Measurements from ENCODE around the gene NPY5R. TPM values are rescaled to one million over a fixed set of nuclear protein-coding genes. Genes with fewer than 3 reads are reported as not detected.

NPY5R gene
- total RNA-seq, 2 experiments from 2014 or later = not detected

DNA sequence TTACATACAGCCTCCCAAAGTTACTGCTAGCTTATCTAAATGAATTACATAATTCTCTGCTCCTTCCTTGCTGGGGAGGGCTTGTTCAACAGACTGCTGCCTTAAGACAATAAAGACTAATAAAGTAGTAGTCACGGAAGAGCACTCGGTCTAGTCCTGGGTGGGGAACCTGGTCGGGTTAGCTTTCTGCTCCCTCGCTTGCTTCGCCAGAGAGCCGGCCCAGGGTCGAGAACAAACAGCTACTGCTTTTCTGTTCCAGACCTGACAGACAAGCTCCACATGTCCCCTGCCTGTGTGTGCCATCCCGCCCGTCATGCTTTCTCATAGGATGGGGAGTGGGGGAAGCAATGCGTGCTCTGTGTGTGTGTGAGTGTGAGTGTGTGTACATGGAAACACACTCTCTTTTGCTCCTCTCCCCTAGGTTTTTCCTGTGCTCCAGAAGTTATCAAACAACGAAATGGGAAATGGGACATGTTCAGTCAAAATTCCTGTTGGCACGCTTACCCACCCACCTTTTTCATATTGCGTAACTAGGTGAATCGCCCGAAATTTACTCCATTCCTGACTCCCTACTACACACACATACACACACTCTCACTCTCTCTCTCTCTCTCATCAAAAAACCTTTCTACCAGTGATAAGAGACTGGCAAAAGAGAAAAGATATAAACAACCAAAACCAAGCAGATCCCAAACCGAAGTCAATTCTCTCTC lies 12.6 kb upstream of the NPY5R start:
- intact Hi-C loops (cut with DNase I, micrococcal nuclease) = loop anchor here in 1 of 2 experiments (5.0 kb wide), 1 partner anchor 834 kb away; no protein-coding TSS in a partner anchor
- CTCF ChIA-PET = no interaction called here
- Histone ChIP-seq H3K4me1 (ENCODE audit: insufficient read depth, low read length) (peaks cover 12% of the 10 kb centered on the region), H3K4me3 (ENCODE audit: low read length) (no peak overlapping the region), H3K36me3 (ENCODE audit: insufficient read depth, low read length) (no peaks in the 10 kb centered on the region), H3K27me3 (ENCODE audit: control insufficient read depth in 1 of 2, insufficient read depth in 2 of 2, low read length in 2 of 2) (peaks cover 21 to 39% of the 10 kb centered on the region in 2 experiments), H3K9me3 (ENCODE audit: control insufficient read depth in 1 of 2, insufficient read depth in 1 of 2, low read length in 2 of 2) (peaks cover 0 to 11% of the 10 kb centered on the region in 2 experiments), H3K27ac (ENCODE audit: low read depth in 1 of 2, low read length in 2 of 2) (no peak overlapping the region)
- no peak for DNase-seq
- TF ChIP-seq, protein P1, sequence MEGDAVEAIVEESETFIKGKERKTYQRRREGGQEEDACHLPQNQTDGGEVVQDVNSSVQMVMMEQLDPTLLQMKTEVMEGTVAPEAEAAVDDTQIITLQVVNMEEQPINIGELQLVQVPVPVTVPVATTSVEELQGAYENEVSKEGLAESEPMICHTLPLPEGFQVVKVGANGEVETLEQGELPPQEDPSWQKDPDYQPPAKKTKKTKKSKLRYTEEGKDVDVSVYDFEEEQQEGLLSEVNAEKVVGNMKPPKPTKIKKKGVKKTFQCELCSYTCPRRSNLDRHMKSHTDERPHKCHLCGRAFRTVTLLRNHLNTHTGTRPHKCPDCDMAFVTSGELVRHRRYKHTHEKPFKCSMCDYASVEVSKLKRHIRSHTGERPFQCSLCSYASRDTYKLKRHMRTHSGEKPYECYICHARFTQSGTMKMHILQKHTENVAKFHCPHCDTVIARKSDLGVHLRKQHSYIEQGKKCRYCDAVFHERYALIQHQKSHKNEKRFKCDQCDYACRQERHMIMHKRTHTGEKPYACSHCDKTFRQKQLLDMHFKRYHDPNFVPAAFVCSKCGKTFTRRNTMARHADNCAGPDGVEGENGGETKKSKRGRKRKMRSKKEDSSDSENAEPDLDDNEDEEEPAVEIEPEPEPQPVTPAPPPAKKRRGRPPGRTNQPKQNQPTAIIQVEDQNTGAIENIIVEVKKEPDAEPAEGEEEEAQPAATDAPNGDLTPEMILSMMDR (IDR thresholded peaks at IDR 0.05) = no peak
- Mint-ChIP-seq H3K9me3 (no peaks in the 10 kb centered on the region), H3K27ac (no peak overlapping the region), H3K27me3 (peaks cover 63% of the 10 kb centered on the region), H3K4me3 (no peak overlapping the region), H3K4me1 (ENCODE audit: low read depth) (peaks cover 15% of the 10 kb centered on the region), H3K36me3 (ENCODE audit: low read depth) (no peaks in the 10 kb centered on the region)
- ATAC-seq (ENCODE audit: poor library complexity) = no peak
- POLR2A ChIA-PET = no interaction called here

DNA sequence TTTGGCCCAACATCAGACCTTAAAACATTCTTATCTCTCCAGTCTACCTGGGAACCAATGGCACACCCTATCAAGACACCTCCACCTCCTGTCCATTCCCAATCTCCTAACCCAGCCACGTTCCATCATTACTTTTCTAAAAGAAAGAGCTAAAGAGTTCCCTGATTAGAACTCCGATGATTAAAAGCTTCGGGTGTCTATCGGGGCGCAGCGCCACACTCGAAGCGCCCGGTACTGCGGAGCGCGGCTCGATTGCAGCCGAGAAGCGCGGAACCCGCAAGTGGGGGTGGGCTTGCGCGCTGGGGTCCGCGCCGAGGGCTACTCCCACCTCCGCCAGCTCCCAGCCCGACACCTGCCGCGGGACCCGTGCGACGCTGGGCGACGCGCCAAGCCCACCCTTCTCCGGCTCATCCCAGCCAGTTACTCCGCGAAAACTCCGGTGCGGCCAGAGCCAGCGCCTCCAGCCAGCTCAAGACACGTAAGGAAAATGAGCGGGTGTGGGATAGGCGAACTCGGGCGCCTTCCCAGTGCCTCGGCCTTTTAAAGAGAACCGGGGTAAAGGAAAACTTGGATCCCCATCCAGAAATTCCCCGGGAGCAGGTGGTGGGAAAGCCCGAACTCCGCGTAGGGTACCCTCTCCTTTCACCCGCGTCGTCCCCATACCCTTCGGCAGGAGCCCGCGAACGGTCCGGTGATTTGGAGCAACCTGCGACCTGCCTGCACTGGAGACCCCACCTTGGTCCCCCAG lies 11.9 kb upstream of the NPY5R start:
- no peaks in the 10 kb centered on the region for H3K36me3 ChIP-seq (ENCODE audit: insufficient read depth, low read length)
- ChIA-PET POLR2A (no interaction called here), CTCF (no interaction called here)
- Mint-ChIP-seq H3K9me3 (no peaks in the 10 kb centered on the region), H3K27ac (no peak overlapping the region), H3K4me1 (ENCODE audit: low read depth) (peaks cover 15% of the 10 kb centered on the region), H3K4me3 (no peak overlapping the region), H3K36me3 (ENCODE audit: low read depth) (no peaks in the 10 kb centered on the region), H3K27me3 (peaks cover 64% of the 10 kb centered on the region)
- peaks cover 12% of the 10 kb centered on the region for H3K4me1 ChIP-seq (ENCODE audit: insufficient read depth, low read length)
- TF ChIP-seq, protein P1 (IDR thresholded peaks at IDR 0.05) = no peak
- H3K27me3 ChIP-seq (ENCODE audit: control insufficient read depth in 1 of 2, insufficient read depth in 2 of 2, low read length in 2 of 2) = peaks cover 21 to 39% of the 10 kb centered on the region in 2 experiments
- ATAC-seq (ENCODE audit: poor library complexity) (no peak), DNase-seq (no peak)
- no peak overlapping the region for H3K27ac ChIP-seq (ENCODE audit: low read depth in 1 of 2, low read length in 2 of 2)
- H3K4me3 ChIP-seq (ENCODE audit: low read length) = no peak overlapping the region
- peaks cover 0 to 11% of the 10 kb centered on the region in 2 experiments for H3K9me3 ChIP-seq (ENCODE audit: control insufficient read depth in 1 of 2, insufficient read depth in 1 of 2, low read length in 2 of 2)
- intact Hi-C loops (cut with DNase I, micrococcal nuclease) = loop anchor here in 1 of 2 experiments (5.0 kb wide), 1 partner anchor 835 kb away; no protein-coding TSS in a partner anchor

DNA sequence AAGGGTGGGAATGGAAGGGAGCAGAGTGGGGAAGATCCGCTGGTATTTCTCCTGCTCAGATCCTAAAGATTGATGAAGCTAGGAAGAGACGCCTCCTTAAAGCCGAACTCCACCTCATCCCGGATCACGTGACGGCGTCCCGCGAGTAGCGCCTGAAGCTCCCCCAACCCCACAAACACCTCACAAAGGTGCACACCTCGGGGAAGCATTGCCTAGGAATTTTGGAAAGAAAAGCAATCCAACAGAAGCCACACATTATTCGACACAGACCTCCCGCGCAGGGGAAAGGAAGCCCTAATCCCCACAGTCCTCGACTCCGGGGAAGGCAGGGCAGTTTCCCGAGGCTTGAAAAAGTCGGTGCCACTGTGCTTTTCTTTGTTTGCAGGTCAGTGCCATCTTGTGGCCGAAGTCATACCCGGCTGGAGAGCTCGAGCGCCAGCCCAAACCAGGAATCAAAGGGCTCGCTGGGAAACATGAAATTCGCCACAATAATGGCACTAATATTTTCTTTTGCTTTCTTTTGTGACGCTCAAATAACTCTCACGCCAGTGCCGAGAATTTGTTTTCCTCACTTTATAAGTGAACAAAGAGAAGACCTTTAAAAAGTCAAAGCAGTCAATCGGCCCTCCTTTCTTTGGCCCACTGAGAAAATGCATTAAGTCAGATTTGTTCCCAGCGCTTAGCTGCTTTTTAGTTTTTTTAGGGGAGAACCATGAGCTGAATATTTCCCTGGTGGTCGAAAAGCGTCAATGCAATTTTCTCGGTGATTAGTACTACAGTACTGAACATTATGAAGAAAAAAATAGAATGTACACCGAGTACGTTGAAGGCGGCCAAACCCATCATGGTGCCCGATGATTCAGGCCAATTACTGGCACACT lies 10.9 kb upstream of the NPY5R start, which contains the start of gene NPY1R:
Gene NPY1R, minus strand, starts transcription at position 71 of the 881 bp plus-strand sequence. CDS start 6,042 bp downstream, outside the sequence.
- Mint-ChIP-seq H3K27me3 (peaks cover 68% of the 10 kb centered on the region), H3K4me3 (peak within 1 kb of the TSS; percentile 22), H3K27ac (no peak within 1 kb of the TSS), H3K36me3 (ENCODE audit: low read depth) (no peaks in the 10 kb centered on the region), H3K4me1 (ENCODE audit: low read depth) (peaks cover 15% of the 10 kb centered on the region), H3K9me3 (no peaks in the 10 kb centered on the region)
- intact Hi-C loops (cut with DNase I, micrococcal nuclease) = loop anchor here in 1 of 2 experiments (5.0 kb wide), 1 partner anchor 835 kb away; no protein-coding TSS in a partner anchor
- no peak for ATAC-seq (ENCODE audit: poor library complexity)
- ChIA-PET CTCF (no interaction called here), POLR2A (no interaction called here)
- Histone ChIP-seq H3K4me1 (ENCODE audit: insufficient read depth, low read length) (peaks cover 12% of the 10 kb centered on the region), H3K27me3 (ENCODE audit: control insufficient read depth in 1 of 2, insufficient read depth in 2 of 2, low read length in 2 of 2) (peaks cover 21 to 39% of the 10 kb centered on the region in 2 experiments), H3K9me3 (ENCODE audit: control insufficient read depth in 1 of 2, insufficient read depth in 1 of 2, low read length in 2 of 2) (peaks cover 0 to 11% of the 10 kb centered on the region in 2 experiments), H3K36me3 (ENCODE audit: insufficient read depth, low read length) (no peaks in the 10 kb centered on the region), H3K4me3 (ENCODE audit: low read length) (no peak within 1 kb of the TSS), H3K27ac (ENCODE audit: low read depth in 1 of 2, low read length in 2 of 2) (no peak within 1 kb of the TSS)
- peak in 4 of 14 experiments; percentile 2 to 29 (median 18) for DNase-seq
- TF ChIP-seq, protein P1 (IDR thresholded peaks at IDR 0.05) = no peak

Data from CD4-positive, alpha-beta T cell (primary cell).